ENCODE data around the gene ADA. TPM values are rescaled to one million over a fixed set of nuclear protein-coding genes. Genes with fewer than 3 reads are reported as not detected.
A peak's percentile ranks its signal among the peaks of the same experiment; 100 is the strongest.

Gene ADA
- total and polyA plus RNA-seq, 2 of the 4 experiments (the other 2 are of a cell fraction): 8.1 to 11.0 TPM

DNA sequence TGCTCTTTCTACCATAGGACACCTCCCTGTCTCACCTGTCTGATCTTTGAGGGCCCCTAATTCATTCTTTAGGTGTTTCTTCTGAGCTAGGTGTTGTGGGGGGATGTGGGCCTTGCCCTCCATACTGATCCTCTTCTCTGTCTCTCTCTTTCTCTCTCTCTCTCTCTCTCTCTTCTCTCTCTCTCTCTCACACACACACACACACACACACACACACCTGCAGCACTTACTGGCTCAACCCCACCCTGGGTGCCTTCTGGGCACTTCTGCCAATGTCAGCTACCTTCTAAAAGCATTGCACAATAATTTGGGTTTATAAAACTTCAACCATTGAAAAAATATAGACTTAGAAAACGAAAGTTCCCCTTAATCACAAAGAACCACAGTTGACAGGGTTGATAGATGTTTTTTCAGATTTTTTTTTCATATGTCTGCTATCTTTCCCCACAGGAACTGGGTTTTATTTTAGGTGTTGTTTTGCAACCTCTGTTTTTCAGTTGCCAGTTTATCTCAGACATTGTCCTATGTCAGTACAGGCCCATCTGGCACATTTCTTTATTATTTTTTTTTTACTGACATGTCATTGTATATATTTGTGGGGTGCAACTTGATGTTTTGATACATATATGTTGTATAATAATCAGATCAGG, 41.1 kb downstream of the ADA start:
- WGBS, 2 experiments (ENCODE audit: extremely low coverage in 2 of 2, insufficient read length in 1 of 2): no CpG with 5 or more reads among the region's 1 CpG

More for the DNA sequence above, 41.1 kb downstream of the ADA start:
- no peak overlapping the region for H3K23ac ChIP-seq (ENCODE audit: low read depth, low read length)
- peak overlapping the region; percentile 72 for H2AFZ ChIP-seq (replicated peaks; ENCODE audit: low read length, poor library complexity)
- no peaks in the 10 kb centered on the region for H3K27me3 ChIP-seq (ENCODE audit: control insufficient read depth, insufficient read depth, low read length)
- DNase-seq: no peak
- no peak overlapping the region for H4K91ac ChIP-seq (ENCODE audit: insufficient read depth, low read depth, low read length)
- no peak overlapping the region for H2BK5ac ChIP-seq (ENCODE audit: low read depth, low read length, poor library complexity, severe bottlenecking)
- H3K4me2 ChIP-seq (ENCODE audit: low read depth, low read length): no peak overlapping the region
- H3K4me1 ChIP-seq (ENCODE audit: control insufficient read depth, insufficient read depth, low read length): peaks cover 9% of the 10 kb centered on the region
- in situ Hi-C loops (cut with MboI; ENCODE audit: low sequenced_read_pairs) (loop anchor here (10.0 kb wide), 1 partner anchor 136 kb away; the partner anchor contains the start of gene TTPAL), intact Hi-C loops (cut with micrococcal nuclease) (loop anchor here (1.0 to 5.0 kb wide), 7 partner anchors 80 to 393 kb away; partner anchors contain the start of genes SERINC3 and TTPAL), dilution Hi-C loops (cut with HindIII; ENCODE audit: low sequenced_read_pairs, unreplicated experiment) (no loop called here)
- peak overlapping the region; percentile 13 for H2AK9ac ChIP-seq (replicated peaks; ENCODE audit: low read depth, low read length, poor library complexity)
- no peak overlapping the region; the same call in 1 of the 2 replicates for H2BK20ac ChIP-seq (ENCODE audit: low read depth, low read length)
- H3K18ac ChIP-seq (ENCODE audit: low read depth, low read length): no peak overlapping the region
- H3K36me3 ChIP-seq (ENCODE audit: control insufficient read depth, insufficient read depth, low read length): peaks cover 10% of the 10 kb centered on the region
- no peak overlapping the region for H4K5ac ChIP-seq (ENCODE audit: low read depth, low read length)
- no peak overlapping the region for H2AK5ac ChIP-seq (ENCODE audit: low read depth, low read length)
- BruUV-seq (replicated peaks): no TSS peak
- no peak overlapping the region for H3K56ac ChIP-seq (ENCODE audit: extremely low read depth, insufficient read depth, low read length)
- H3K9me1 ChIP-seq (ENCODE audit: insufficient read depth, low read length): no peaks in the 10 kb centered on the region
- TF ChIP-seq, protein P1, sequence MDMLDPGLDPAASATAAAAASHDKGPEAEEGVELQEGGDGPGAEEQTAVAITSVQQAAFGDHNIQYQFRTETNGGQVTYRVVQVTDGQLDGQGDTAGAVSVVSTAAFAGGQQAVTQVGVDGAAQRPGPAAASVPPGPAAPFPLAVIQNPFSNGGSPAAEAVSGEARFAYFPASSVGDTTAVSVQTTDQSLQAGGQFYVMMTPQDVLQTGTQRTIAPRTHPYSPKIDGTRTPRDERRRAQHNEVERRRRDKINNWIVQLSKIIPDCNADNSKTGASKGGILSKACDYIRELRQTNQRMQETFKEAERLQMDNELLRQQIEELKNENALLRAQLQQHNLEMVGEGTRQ (IDR thresholded peaks at IDR 0.05; ENCODE audit: low read depth, low read length): no peak; the same call in 1 of the 2 replicates
- no peak for TF ChIP-seq RAD21 (IDR thresholded peaks at IDR 0.05; ENCODE audit: low read length)
- TF ChIP-seq CEBPB (IDR thresholded peaks at IDR 0.05; ENCODE audit: low read depth, low read length): peak; percentile 70
- TF ChIP-seq, protein P2, sequence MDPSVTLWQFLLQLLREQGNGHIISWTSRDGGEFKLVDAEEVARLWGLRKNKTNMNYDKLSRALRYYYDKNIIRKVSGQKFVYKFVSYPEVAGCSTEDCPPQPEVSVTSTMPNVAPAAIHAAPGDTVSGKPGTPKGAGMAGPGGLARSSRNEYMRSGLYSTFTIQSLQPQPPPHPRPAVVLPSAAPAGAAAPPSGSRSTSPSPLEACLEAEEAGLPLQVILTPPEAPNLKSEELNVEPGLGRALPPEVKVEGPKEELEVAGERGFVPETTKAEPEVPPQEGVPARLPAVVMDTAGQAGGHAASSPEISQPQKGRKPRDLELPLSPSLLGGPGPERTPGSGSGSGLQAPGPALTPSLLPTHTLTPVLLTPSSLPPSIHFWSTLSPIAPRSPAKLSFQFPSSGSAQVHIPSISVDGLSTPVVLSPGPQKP (IDR thresholded peaks at IDR 0.05; ENCODE audit: borderline replicate concordance, low read depth, low read length): no peak
- TF ChIP-seq FOS (IDR thresholded peaks at IDR 0.05; ENCODE audit: low read depth, low read length): no peak
- TF ChIP-seq POLR2A (IDR thresholded peaks at IDR 0.05; ENCODE audit: low read depth, low read length): no peak
- no peak overlapping the region for H3K27ac ChIP-seq (ENCODE audit: insufficient read depth, low read length)
- POLR2A ChIA-PET (ENCODE audit: unreplicated experiment): no interaction called here
- no peak overlapping the region for H3K4me3 ChIP-seq (ENCODE audit: insufficient read depth, low read depth, low read length)
- ATAC-seq (ENCODE audit: low read depth): no peak
- H3K9ac ChIP-seq (ENCODE audit: low read depth, low read length): no peak overlapping the region
- no peak overlapping the region for H2BK15ac ChIP-seq (ENCODE audit: low read depth, low read length)
- H3K14ac ChIP-seq (replicated peaks; ENCODE audit: low read depth, low read length): no peak overlapping the region
- peaks cover 3% of the 10 kb centered on the region; the same call in 1 of the 2 replicates for H3K9me3 ChIP-seq (ENCODE audit: control insufficient read depth, insufficient read depth, low read length)
- H2BK120ac ChIP-seq (ENCODE audit: low read depth, low read length): no peak overlapping the region
- peaks cover 2 to 41% of the 10 kb centered on the region in 2 experiments; a peak in 2 of 4 replicates for H3K79me1 ChIP-seq (ENCODE audit: low read depth in 1 of 2, low read length in 2 of 2)
- H3K4ac ChIP-seq (ENCODE audit: low read depth, low read length): peak overlapping the region; percentile 77; the same call in 1 of the 2 replicates
- peaks cover 3% of the 10 kb centered on the region; the same call in 1 of the 2 replicates for H4K20me1 ChIP-seq (ENCODE audit: insufficient read depth, low read length)
- CTCF ChIA-PET: interaction anchor here (0.7 to 1.6 kb wide), 9 partner anchors 11 to 226 kb away, joined by 3 to 4 read pairs (median 3); no protein-coding TSS in a partner anchor
- H4K8ac ChIP-seq (ENCODE audit: low read depth in 2 of 2, low read length in 2 of 2): peak overlapping the region in 1 of 2 experiments; percentile 53; a peak in 2 of 4 replicates
